Epithelial cell of esophagus (primary cell): Measurements from ENCODE around the gene ZNF516.

Experiments used
- DNase-seq: peaks from one replicate; pipeline ENCODE4 v3.0.0; 2010; ENCODE audit warnings: low read depth
- H3K4me3 ChIP-seq: 2 replicates; pipeline ENCODE4 v1.5.1; 2011; ENCODE audit warnings: mild to moderate bottlenecking, low read length, control low read depth
- CTCF ChIP-seq: IDR thresholded peaks from 2 replicates; pipeline ENCODE4 v1.5.1; 2011; ENCODE audit warnings: low read depth, mild to moderate bottlenecking, low read length, control low read depth, inconsistent platforms; ENCODE audit not compliant: insufficient read depth; ENCODE audit errors: missing control alignments

ZNF516 gene

DNA sequence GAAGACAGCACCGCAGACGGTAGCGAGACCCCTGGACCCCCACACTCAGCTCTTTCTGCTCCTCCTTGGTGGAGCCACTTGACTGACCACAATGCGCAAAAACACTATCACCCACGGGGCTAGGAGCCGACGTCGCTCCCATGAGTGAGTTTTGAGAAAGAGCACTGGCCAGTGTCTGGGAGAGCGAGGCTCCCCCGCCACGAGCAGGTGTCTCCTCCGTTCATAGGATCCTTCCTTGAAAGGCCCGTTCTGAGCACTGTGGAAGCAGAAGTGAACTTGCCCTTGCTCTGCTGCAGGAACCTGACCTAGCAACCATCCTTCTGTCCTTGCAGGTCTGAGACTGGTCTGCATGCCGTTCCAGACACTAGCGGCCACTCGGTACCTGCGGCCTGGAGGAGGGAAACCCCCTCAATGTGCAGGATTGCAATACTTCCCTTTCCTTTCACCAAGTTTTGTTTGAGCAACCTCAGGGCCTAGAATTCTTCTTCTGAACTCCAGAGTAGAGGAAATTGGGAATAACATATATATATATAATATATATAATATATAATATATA lies 12.9 kb upstream of the ZNF516 start:
- TF ChIP-seq CTCF: no peak
- DNase-seq: no peak
- H3K4me3 ChIP-seq: no peak overlapping the region

DNA sequence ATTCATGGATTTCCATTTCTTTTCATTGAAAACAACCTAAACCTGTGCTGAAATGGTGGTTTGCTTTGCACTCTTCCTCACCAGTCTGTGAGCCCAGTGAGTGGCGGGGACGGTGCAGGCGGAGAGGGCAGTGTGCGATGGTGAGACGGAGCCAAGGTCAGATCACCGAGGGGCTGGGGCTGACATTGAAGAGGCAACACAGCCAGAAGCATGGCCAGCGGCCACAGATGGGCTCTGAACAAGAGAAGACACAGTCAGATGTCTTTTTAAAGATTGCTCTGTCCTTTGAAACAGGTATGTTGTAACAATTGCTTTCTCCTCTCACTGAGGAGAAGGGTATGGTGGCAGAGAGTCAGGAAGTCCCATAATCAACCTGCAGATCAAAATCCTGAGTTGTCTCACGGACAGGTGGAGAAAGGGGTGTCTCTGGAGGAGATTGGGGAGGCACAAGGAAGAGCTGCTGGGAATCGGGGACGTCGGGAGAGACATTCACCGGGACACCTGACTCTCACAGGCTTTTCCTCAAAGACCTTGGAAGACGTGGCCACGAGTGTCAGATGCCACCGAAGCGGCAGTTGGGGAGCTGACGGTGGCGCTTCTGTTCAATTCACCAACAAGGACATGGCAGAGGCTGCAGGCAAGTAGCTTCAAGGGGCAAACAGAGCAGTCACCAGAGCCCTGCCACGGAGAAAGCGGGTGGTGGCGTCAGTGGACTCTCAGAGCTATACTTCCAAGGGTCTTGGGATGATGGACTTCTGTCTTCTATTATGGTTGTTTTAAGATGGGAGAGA lies 12.1 kb upstream of the ZNF516 start:
- no peak overlapping the region for H3K4me3 ChIP-seq
- TF ChIP-seq CTCF: no peak

GRCh38 chr18:76506395-76506794 lies 11.4 kb upstream of the ZNF516 start:
- TF ChIP-seq CTCF: no peak
- no peak overlapping the region for H3K4me3 ChIP-seq
- DNase-seq: no peak

More for the DNA sequence above, 12.1 kb upstream of the ZNF516 start:
- DNase-seq: no peak

DNA sequence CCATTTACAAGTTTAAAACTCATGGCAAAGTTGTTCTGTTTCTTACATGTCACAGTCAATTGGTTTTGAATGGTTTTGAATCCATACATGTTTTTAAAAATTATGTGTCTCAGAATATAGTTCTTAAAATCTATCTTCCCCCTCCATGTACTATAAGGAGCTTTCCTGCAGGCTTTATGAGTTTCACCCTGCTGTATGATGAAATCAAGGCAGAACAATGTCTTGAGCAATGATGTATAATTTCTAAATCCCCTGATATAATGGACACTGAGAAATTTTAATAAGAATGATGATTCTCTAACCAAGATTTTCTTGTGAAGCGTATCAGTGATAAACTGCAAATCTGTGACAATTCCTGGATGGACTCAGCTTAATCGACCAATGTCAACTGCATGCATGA lies 10.6 kb upstream of the ZNF516 start:
- H3K4me3 ChIP-seq: no peak overlapping the region
- no peak for TF ChIP-seq CTCF
- no peak for DNase-seq

- TF ChIP-seq CTCF: no peak
- DNase-seq: no peak
- no peak overlapping the region for H3K4me3 ChIP-seq
These were observed 9.7 kb upstream of the ZNF516 start for GRCh38 chr18:76504749-76505148.

DNA sequence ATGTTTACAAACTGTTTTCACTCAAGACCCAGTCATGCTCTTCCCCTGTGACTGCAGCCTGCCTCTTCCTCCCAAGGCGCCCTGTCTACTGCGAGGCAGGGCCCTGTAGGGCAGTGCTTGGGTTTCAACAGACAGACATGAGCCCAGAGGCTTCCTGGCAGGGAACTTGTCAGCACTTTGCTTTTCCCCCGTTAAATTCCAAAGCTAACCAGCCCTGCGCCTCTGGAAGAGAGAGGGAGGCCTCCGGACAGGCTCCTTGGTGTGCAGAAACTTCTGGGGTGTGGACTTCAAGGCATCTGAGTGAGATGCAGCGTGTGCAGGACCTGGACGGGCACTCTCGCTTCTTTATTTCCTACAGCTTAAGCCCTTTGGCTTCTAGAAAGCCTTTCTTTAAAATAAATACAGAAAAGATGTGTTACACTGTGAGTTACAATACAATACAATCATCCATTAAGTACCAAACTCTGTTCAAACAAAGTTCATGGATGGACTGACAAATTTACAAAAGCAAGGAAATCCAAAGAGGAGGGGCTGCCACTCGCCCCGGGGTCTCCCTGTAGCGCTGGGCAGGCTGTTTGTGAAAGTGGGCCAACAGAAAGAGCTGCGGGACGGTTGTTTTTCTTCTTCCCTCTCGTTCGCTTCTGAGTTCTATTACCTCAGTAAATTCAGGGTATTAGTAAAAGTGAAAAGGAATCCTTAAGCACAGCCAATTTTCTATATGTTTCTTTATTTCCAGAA lies 8.8 kb upstream of the ZNF516 start:
- DNase-seq: no peak
- no peak overlapping the region for H3K4me3 ChIP-seq
- TF ChIP-seq CTCF: no peak
